Femur (tissue), 1 donor: ENCODE measurements around the gene CDC42EP4.

Experiments used
- DNase-seq: peaks from one replicate; pipeline ENCODE4 v3.0.0-alpha.2; 2017

CDC42EP4 gene

DNA sequence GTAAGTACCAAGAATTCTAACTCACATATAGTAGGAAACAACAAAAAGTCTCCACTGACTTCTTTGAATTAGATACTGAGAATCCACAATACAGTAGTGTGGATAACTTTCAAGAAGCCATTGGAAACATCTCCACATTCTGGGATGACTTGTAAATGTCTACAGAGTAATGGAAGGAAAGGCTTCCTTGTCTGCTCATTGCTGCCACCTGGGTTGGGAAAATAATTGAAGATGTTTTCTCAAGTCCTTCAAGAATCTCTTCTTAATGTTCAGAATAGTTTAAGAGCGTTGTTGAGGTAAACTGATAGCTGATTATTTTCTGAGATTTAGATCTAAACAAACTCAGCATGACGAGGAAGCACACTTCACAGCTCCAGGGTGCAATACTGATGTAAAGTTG lies 64.1 kb downstream of the CDC42EP4 start:
- DNase-seq = no peak

DNA sequence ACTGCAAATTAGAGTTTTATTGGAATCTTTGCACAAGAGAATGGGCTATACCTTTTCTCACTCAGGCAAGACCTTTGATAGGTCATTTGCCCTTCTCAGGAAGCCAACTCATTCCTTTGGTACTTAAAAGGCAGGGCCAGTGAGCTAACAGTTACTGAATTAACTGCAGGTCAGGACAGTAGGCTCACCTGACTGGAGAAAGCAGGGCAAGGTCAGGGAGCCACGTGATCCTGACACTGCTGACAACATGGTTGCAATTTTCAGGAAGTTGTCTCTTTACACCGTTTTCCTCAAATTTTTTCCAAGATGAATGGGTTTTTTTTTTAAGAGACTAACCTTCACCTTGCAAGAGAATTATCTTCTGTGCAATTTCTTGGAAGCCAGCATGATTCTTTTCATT lies 71.2 kb downstream of the CDC42EP4 start:
- no peak for DNase-seq

DNA sequence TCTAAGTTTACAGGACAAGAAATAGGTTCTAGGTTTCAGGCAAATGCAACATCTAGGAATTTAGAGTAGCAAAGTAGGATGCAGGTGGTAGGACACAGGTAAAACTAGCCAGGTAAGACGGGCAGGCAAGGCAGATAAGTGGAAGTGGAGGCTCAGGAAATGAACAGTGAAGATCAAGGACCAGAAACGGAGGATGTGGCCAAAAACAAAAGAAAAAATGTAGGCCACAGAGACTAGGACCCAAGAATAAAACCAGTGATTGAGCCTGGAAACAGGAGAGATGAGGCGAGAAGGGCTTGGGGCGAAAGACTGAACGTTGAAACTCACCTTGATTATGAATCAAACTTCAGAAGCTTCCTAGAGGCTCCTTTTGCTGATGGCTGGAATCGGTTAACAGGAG lies 74.1 kb downstream of the CDC42EP4 start:
- DNase-seq = no peak

DNA sequence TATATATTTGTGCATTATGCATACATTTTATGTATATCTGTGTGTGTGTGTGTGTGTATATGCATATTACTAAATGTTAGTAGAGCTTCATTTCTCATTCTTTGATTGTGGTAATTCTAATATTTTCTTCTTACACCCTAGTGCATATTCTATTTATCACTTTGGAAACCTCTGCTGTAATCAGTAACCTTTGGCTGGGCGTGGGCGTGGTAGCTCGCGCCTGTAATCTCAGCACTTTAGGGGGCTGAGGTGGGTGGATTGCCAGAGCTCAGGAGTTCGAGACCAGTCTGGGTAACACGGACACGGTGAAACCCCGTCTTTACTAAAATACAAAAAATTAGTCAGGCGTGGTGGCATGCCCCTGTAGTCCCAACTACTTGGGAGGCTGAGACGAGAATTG lies 77.1 kb downstream of the CDC42EP4 start:
- no peak for DNase-seq
